HUES6 (cell line): ENCODE measurements around the gene MATN3.
A peak's percentile ranks its signal among the peaks of the same experiment; 100 is the strongest.
"Not testable (repeated sequence)": the region's sequence is repeated elsewhere in the genome, so short reads cannot be mapped to it uniquely, and the experiment has no call there.

ENCODE experiments used
- H3K27ac ChIP-seq: 2 replicates; pipeline ENCODE4 v1.7.0; 2013; ENCODE audit warnings: low read depth, mild to moderate bottlenecking, low read length, inconsistent platforms
- H3K27me3 ChIP-seq: 2 replicates; pipeline ENCODE4 v1.6.1; 2013; ENCODE audit warnings: low read length; ENCODE audit not compliant: control insufficient read depth, insufficient read depth
- H3K36me3 ChIP-seq: 2 replicates; pipeline ENCODE4 v1.6.1; 2013; ENCODE audit warnings: low read length; ENCODE audit not compliant: control insufficient read depth, insufficient read depth
- H3K4me1 ChIP-seq: 2 replicates; pipeline ENCODE4 v1.6.1; 2013; ENCODE audit warnings: low read length; ENCODE audit not compliant: control insufficient read depth, insufficient read depth
- H3K4me3 ChIP-seq: 2 replicates; pipeline ENCODE4 v1.5.1; 2013; ENCODE audit warnings: low read depth, low read length
- H3K9ac ChIP-seq: one replicate; pipeline ENCODE4 v1.6.1; 2013; ENCODE audit warnings: mild to moderate bottlenecking, low read length
- H3K9me3 ChIP-seq: 2 replicates; pipeline ENCODE4 v1.6.1; 2013; ENCODE audit warnings: low read depth, low read length; ENCODE audit not compliant: control insufficient read depth, insufficient read depth

MATN3 gene

GRCh38 chr2:20050646-20051531, 38.4 kb upstream of the MATN3 start:
- Histone ChIP-seq H3K4me3 (peak overlapping the region; percentile 95), H3K9ac (peak overlapping the region; percentile 93), H3K4me1 (peaks cover 15% of the 10 kb centered on the region)

GRCh38 chr2:20050104-20050645, 37.7 kb upstream of the MATN3 start:
- Histone ChIP-seq H3K9ac (peak overlapping the region; percentile 93), H3K36me3 (no peaks in the 10 kb centered on the region), H3K4me1 (peaks cover 15% of the 10 kb centered on the region), H3K9me3 (no peaks in the 10 kb centered on the region), H3K27ac (peak overlapping the region; percentile 72), H3K27me3 (no peaks in the 10 kb centered on the region), H3K4me3 (peak overlapping the region; percentile 95)

More at GRCh38 chr2:20050646-20051531, 38.4 kb upstream of the MATN3 start:
- Histone ChIP-seq H3K9me3 (no peaks in the 10 kb centered on the region), H3K27me3 (no peaks in the 10 kb centered on the region), H3K27ac (peak overlapping the region; percentile 72; the same call in 1 of the 2 replicates), H3K36me3 (no peaks in the 10 kb centered on the region)

GRCh38 chr2:20049637-20050036, 37.2 kb upstream of the MATN3 start:
- Histone ChIP-seq H3K4me1 (peaks cover 15% of the 10 kb centered on the region), H3K27ac (peak overlapping the region; percentile 72), H3K36me3 (no peaks in the 10 kb centered on the region), H3K27me3 (no peaks in the 10 kb centered on the region), H3K4me3 (peak overlapping the region; percentile 95), H3K9me3 (no peaks in the 10 kb centered on the region), H3K9ac (peak overlapping the region; percentile 93)

GRCh38 chr2:20048488-20049448, 36.3 kb upstream of the MATN3 start:
- Histone ChIP-seq H3K4me3 (peak overlapping the region; percentile 95), H3K9ac (peak overlapping the region; percentile 44), H3K36me3 (0 out of 2 replicates have a peak, but pooled peaks cover 1% of the 10 kb centered on the region), H3K27ac (no peak overlapping the region), H3K9me3 (no peaks in the 10 kb centered on the region), H3K27me3 (no peaks in the 10 kb centered on the region), H3K4me1 (peaks cover 17% of the 10 kb centered on the region)

- not testable (repeated sequence) for H3K9me3 ChIP-seq, H3K27me3 ChIP-seq, H3K27ac ChIP-seq, H3K9ac ChIP-seq, H3K4me3 ChIP-seq, H3K36me3 ChIP-seq
- peaks cover 21% of the 10 kb centered on the region for H3K4me1 ChIP-seq
Measured at GRCh38 chr2:20045712-20046292, 33.3 kb upstream of the MATN3 start.

- Histone ChIP-seq H3K27me3 (no peaks in the 10 kb centered on the region), H3K4me3 (no peak overlapping the region), H3K9me3 (no peaks in the 10 kb centered on the region), H3K36me3 (peaks cover 20% of the 10 kb centered on the region), H3K9ac (no peak overlapping the region), H3K4me1 (peaks cover 21% of the 10 kb centered on the region), H3K27ac (no peak overlapping the region)
Measured at GRCh38 chr2:20044778-20045177, 32.3 kb upstream of the MATN3 start.

GRCh38 chr2:20042531-20042930, 30.1 kb upstream of the MATN3 start:
- H3K9ac ChIP-seq = no peak overlapping the region
- H3K27ac ChIP-seq = peak overlapping the region; percentile 43; the same call in 1 of the 2 replicates
- peaks cover 40% of the 10 kb centered on the region for H3K36me3 ChIP-seq
- no peaks in the 10 kb centered on the region for H3K9me3 ChIP-seq
- H3K27me3 ChIP-seq = no peaks in the 10 kb centered on the region
- H3K4me1 ChIP-seq = peaks cover 10% of the 10 kb centered on the region
- no peak overlapping the region for H3K4me3 ChIP-seq

GRCh38 chr2:20040489-20041172, 28.2 kb upstream of the MATN3 start:
- Histone ChIP-seq H3K27ac (no peak overlapping the region), H3K9me3 (no peaks in the 10 kb centered on the region), H3K36me3 (peaks cover 58% of the 10 kb centered on the region), H3K9ac (no peak overlapping the region), H3K4me3 (no peak overlapping the region), H3K4me1 (peaks cover 10% of the 10 kb centered on the region), H3K27me3 (no peaks in the 10 kb centered on the region)

GRCh38 chr2:20037660-20038059, 25.2 kb upstream of the MATN3 start:
- Histone ChIP-seq H3K9me3 (no peaks in the 10 kb centered on the region), H3K9ac (no peak overlapping the region), H3K27me3 (no peaks in the 10 kb centered on the region)

More at GRCh38 chr2:20037660-20038059, 25.2 kb upstream of the MATN3 start:
- peaks cover 5% of the 10 kb centered on the region for H3K4me1 ChIP-seq
- H3K36me3 ChIP-seq = peaks cover 83% of the 10 kb centered on the region
- no peak overlapping the region for H3K27ac ChIP-seq
- no peak overlapping the region for H3K4me3 ChIP-seq
